NCI-H1105 (cell line): Measurements from ENCODE around the gene REG1B.
"Not testable (repeated sequence)": the region's sequence is repeated elsewhere in the genome, so short reads cannot be mapped to it uniquely, and the experiment has no call there.

Experiments used
- DNase-seq: peaks from one replicate; lab custom pipeline; 2025; lab: John Stamatoyannopoulos, UW

The REG1B gene

GRCh38 chr2:79084495-79085135, 3.2 kb downstream of the REG1B start:
- DNase-seq: no peak

- DNase-seq: no peak
Observed at GRCh38 chr2:79083597-79084251, 4.1 kb downstream of the REG1B start.

GRCh38 chr2:79082987-79083386, 4.8 kb downstream of the REG1B start:
- DNase-seq: no peak

- DNase-seq: no peak
Observed at GRCh38 chr2:79071078-79071477, 16.7 kb downstream of the REG1B start.

GRCh38 chr2:79065201-79065600, 22.6 kb downstream of the REG1B start:
- no peak for DNase-seq

- not testable (repeated sequence) for DNase-seq
Observed at GRCh38 chr2:79054769-79055168, 33.0 kb downstream of the REG1B start.

GRCh38 chr2:79053486-79053885, 34.3 kb downstream of the REG1B start:
- not testable (repeated sequence) for DNase-seq

- peak; percentile 1 for DNase-seq
Observed at GRCh38 chr2:79041032-79041448, 46.8 kb downstream of the REG1B start.

- DNase-seq: no peak
Observed at GRCh38 chr2:79039944-79040343, 47.8 kb downstream of the REG1B start.
